HS-5 (cell line): ENCODE measurements around the gene USP53.
"Not testable (repeated sequence)": the region's sequence is repeated elsewhere in the genome, so short reads cannot be mapped to it uniquely, and the experiment has no call there.

Experiments
- DNase-seq: peaks from one replicate; pipeline ENCODE4 v3.0.0-alpha.2; 2012; ENCODE audit warnings: low read depth

USP53 gene

DNA sequence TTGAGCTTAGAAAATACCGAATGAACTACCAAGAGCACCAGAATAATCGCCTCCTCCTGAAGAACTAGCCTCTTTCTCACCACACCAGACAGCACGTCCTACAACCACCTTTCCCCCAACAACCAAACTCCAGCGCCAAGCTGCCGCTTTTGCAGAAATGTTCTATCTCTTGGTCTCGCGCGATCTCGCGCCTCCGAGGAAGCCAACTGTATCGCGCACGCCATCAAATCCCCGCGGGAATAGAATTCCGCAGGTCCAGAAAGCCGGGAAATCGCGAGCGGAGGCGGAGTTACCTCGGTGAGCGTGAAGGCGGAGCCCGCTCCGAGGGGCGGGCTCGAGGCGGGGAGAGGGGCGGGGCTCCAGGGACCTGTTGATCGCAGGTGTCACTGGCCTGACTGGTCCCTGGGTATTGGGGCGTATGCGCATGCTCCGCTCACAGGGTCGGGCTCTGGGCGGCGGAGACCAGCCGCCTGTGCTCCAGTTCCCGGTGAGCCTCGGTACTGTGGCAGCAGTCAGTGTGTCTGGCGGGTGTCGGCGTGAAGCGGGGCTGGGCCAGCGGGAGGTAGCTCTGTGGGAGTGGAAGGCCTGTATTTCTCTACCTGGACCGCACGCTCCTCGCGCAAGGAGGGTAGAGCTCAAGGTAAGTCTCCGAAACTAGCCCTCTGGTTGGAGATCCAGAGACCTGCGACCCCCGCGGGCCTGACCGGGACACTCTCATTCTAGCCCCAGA, at the start of gene USP53:
Gene USP53, plus strand, starts transcription at position 480 of the 730 bp plus-strand sequence. CDS start 27,047 bp downstream, outside the sequence.
- DNase-seq: peak; percentile 85

DNA sequence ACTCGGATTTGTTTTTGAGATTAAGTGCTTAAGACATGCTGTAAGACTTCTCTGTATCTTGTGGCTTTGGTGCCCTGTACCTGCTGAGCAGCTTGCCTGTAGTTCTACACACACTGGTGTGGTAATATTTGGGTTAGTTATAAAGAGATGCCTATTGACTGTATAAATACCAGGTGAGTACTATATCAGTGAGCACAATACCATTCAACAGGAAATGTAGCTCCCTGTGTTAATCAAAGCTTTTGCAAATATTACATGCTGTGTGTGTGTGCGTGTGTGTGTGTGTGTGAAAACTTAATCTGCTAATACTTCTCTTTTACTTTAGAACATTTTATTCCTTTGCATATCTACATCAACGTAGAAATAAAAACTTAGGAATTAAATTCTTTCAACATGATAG, 46.7 kb upstream of the USP53 start:
- DNase-seq: no peak

DNA sequence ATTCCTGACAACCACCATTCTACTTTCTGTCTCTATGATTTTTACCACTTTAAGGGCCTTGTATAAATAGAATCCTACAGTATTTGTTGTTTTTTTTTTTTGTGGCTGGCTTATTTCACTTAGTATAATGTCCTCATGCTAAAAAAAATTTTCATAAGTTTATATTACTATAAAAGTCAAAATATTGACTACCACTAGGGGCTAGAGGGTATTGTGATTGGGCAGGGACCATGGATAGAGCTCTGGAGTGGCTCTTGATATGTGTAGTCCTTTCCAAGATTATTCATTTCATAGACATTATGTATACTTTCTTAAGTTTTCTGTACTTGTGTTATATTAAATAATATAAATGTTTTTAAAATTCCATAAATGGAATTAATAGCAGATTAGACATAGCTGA, 42.3 kb upstream of the USP53 start:
- no peak for DNase-seq

DNA sequence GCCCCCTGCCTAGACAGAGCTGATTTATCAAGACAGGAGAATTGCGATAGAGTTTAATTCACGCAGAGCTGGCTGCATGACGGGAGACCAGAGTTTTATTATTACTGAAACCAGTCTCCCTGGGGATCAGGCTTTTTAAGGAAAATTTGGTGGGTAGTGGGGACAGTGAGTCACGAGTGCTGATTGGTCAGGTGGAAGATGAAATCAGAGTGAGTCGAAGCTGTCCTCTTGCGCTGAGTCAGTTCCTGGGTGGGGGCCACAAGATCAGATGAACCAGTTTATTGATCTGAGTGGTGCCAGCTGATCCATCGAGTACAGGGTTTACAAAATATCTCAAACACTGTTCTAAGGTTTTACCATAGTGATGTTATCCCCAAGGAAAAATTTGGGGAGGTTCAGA, 40.3 kb upstream of the USP53 start:
- DNase-seq: peak; percentile 2

DNA sequence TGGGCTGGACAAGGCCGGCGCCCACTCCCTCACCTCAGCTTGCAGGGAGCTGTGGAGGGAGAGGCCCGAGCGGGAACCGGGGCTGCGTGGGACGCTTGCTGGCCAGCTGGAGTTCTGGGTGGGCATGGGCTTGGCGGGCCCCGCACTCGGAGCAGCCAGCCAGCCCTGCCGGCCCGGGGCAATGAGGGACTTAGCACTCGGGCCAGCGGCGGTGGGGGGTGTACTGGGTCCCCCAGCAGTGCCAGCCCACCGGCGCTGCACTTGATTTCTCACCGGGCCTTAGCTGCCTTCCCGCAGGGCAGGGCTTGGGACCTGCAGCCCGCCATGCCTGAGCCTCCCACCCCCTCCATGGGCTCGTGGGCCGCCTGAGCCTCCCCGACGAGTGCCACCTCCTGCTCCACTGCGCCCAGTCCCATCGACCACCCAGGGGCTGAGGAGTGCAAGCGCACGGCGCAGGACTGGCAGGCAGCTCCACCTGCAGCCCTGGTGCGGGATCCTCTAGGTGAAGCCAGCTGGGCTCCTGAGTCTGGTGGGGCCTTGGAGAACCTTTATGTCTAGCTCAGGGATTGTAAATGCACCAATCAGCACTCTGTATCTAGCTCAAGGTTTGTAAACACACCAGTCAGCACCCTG, 38.7 kb upstream of the USP53 start:
- DNase-seq: not testable (repeated sequence)

GRCh38 chr4:119179011-119179410, 33.5 kb upstream of the USP53 start:
- DNase-seq: no peak

GRCh38 chr4:119184128-119184527, 28.4 kb upstream of the USP53 start:
- DNase-seq: no peak

GRCh38 chr4:119189638-119190037, 22.9 kb upstream of the USP53 start:
- no peak for DNase-seq

DNA sequence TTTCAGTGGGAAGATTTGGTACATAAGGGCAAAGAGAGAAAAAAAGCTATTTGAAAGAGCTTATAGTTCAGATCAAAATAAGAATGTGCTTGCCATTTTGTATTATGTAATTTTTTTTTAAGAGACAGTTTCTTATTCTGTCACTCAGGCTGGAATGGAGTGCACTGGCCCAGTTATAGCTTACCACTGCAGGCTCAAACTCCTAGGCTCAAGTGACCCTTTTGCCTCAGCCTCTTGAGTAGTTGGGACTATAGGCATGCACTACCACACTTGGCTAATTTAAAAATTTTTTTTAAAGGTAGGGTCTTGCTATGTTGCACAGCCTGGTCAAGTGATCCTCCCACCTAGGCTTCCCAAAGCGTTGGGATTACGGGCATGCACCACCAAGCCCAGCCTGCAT, 22.2 kb upstream of the USP53 start:
- DNase-seq: no peak

GRCh38 chr4:119191505-119191904, 21.0 kb upstream of the USP53 start:
- DNase-seq: no peak

- no peak for DNase-seq
These were observed 14.7 kb upstream of the USP53 start for GRCh38 chr4:119197772-119198212.

DNA sequence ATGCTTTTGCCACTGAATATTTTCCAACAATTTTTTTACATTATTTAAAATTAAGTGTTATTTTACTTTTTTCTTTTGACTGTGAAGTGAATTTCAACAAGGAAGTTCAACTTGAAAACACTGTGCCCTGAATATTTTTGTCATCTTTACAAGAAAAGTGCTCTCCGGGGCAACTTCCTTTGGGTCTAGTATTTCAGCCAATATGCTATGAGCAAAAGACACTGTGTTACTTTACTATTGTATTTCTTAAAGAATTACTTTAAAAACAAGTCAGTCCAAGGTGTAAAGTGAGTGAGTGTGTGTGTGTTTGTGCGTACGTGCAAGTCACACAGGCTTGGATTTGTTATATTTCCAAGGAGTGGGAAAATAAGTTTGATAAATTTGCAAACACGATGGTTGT, 7.6 kb upstream of the USP53 start:
- DNase-seq: no peak

DNA sequence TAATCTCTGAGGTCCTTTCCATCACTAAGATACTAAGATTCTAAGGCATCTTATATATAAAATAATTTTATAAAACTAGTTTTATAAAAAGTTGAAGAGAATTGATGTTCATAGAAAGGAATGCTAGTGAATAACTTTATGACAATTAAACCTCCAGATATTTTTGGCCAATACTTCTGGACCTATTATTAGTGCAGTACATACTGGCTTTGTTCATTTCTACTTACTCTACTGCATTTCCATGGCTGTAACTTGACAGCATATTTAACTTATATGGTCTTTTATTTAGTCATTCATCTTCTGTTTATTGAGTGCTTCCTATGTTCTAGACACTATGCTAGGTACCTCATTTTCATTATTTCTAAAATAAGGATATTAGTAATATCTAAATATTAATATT, 6.8 kb upstream of the USP53 start:
- DNase-seq: no peak

DNA sequence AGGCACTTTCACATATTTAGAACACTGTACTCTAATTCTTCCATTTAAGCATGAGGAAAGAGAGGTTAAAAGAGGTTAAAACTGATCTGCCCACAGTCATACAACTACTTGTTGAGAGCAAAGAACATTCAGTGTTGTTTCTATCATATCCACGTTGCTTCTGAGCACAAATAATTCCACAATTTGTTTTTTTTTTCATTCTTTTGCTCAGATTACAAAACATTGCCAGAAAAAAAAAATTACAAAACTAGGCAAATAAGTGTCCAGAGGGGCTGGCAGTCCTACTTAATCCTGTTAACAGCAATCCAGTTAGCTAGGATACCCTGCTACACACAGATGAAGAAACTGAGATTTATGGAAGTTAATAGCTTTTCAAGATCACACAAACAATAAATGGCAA, 6.3 kb upstream of the USP53 start:
- no peak for DNase-seq

DNA sequence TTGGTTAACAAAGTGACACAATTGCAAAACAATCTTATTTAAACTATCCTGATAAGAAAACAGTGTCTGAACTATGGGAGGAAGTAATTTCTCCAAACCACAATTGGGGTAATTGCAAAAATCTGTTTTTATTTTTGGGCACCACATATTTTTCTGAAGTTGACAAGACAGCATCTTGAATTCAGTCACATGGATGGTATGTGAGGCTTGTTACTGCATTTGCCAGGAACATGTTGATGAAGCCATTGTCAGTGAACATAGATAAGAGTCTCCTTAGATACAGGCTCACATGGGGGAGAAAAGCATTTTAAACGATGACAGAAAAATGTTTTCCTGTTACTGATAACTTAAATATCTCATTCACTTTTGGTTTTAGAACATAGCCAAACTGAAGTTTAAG, 5.5 kb upstream of the USP53 start:
- DNase-seq: peak; percentile 51

DNA sequence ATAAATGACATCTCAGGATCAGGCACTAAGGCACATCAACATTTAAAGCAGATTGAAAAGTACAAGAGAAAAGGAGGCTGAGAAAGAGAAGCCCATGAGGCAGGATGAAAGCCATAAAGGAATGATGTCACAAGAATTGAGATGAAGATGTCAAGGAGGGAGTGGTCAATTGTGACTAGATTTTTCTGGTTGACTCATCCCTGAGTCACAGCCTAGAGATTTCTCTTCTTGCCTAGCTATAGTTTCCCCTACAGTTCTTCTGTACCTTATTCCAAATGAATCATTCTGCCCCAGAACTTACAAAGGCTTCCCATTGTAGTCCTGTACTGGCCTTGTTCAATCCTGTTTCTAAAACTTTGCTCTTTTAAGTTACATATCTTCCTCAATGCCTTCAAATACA, 3.4 kb upstream of the USP53 start:
- DNase-seq: peak; percentile 93

DNA sequence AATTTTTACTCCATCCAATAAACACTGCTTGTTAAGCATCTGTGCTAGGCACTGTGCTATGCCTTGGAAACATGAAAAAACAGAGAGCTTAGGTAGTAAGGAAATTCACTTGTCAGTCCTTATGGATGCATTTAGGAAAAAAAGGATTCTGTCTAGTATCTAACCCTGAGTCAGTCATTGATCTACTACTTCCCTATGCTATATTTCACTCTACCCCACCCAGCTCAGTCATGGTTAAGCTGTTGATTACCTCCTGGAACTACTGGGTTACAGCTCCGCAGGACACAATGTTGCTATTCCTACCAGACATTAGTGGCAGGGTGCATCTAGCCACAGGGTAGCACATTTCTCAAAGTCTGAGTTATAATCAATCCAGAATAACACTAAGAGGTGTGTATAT, 2.9 kb upstream of the USP53 start:
- no peak for DNase-seq

GRCh38 chr4:119210775-119211174, 1.7 kb upstream of the USP53 start:
- no peak for DNase-seq

DNA sequence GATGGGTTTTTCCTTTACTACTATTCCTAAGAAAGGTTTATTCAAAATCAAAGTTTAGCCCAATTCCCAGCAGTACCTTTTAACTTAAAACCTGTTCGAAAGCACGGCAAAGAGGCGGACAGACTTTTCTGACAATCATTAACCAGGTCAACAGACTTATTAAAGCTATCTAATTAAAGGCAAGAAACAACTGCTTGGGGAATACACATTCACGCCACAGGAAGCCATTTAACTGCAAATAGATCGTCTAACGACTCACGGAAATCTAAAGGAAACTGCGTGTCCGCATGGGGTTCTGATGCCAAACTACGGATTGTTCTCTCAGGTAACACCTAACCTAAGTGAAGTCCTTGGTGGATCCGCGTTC, 663 bp upstream of the USP53 start:
- no peak for DNase-seq

DNA sequence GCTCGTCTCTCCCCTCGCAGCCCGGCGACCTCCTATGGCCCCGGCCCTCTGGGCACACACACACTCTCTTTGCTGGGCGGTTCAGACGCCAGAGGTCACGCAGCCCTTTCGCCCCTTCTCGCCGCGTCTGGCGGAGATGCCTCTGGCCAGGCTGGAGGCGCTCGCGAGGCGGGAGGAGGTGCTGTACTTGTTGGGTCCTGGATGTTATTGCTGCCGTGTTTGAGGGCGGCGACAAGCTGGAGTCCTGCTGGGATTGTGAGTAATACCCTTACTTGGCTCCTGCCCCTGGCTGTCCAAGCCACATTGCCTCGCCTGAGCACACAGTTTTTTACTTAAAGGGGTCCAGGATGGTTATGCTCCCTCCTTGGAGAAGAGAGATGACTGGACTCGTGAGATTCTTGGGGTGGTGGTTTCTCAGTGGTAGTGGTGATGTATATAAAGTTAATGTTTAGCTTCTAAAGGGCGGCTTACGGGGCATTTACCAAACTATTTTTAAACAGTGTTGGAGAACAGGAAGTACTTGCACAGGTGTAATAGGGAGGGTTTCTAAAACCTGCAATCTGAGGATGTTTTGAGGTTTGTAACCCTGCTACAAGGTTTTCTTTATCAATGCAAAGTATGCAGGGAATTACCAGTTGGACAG, 572 bp downstream of the USP53 start:
- DNase-seq: peak; percentile 78

GRCh38 chr4:119218093-119218492, 5.6 kb downstream of the USP53 start:
- DNase-seq: no peak

- DNase-seq: no peak
These were observed 8.9 kb downstream of the USP53 start for GRCh38 chr4:119221412-119221811.

GRCh38 chr4:119227690-119228089, 15.2 kb downstream of the USP53 start:
- no peak for DNase-seq
